Stimulated activated CD4-positive, alpha-beta T cell treated with anti-CD3 and anti-CD28 coated beads, TNF-alpha, amount 100 ng/mL, for 24 hours (primary cell): ENCODE results near the gene HSFX2.
"Not testable (repeated sequence)": the region's sequence is repeated elsewhere in the genome, so short reads cannot be mapped to it uniquely, and the experiment has no call there.

ENCODE experiments used
- DNase-seq, 3 experiments: peaks; one replicate each; pipeline ENCODE4 v3.0.0-alpha.2; 2020; ENCODE audit warnings: low read depth in 3 of 3

HSFX2 gene

GRCh38 chrX:149587359-149587758 is 7.8 kb downstream of the HSFX2 start, which contains the start of gene MAGEA9B:
Gene MAGEA9B (minus strand): TSS chrX:149587459. CDS start chrX:149583179, 4,280 bp downstream.
- not testable (repeated sequence) for DNase-seq

GRCh38 chrX:149585631-149586030 is 9.5 kb downstream of the HSFX2 start:
- not testable (repeated sequence) for DNase-seq

- not testable (repeated sequence) for DNase-seq
Observed at GRCh38 chrX:149573456-149573855, 21.7 kb downstream of the HSFX2 start.

DNA sequence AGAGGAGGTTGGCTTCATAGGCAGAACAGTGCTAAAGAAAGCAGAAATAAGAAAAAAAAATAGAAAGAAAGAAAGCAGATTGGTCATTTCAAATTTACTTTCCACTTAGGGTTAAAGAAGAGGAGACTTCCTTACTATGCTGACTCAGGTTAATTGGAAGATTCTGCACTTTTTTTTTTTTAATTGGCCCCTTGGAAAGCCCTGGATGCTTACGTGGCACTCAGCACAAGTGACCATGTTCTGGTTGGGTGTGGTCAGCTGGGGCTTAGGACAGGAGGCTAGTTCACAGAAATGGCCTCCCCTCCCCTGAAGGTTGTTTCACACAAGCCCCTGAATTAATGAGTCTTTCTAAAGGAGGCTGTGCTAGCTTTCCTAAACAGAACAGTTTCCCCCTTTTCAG is 22.4 kb downstream of the HSFX2 start:
- no peak for DNase-seq

DNA sequence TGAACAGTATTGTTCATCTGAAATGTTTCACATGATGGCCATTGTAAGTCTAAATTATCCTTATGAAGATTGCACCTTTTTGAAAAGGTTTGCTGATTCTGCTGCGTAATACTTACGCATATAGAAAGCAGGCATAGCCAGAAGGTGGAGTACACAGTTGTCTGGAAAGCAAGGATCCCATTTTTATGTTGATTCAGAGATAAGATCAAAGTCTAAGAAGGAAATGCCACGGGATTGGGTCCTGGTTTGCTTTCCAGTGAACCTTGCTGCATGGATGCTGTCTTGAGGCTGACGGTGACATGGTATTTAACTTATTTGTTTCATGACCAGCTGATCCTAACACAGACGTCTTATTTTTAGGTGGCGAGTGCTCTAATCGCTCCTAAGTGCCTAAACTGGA is 23.3 kb downstream of the HSFX2 start:
- no peak for DNase-seq

GRCh38 chrX:149570668-149571067 is 24.4 kb downstream of the HSFX2 start:
- no peak for DNase-seq

GRCh38 chrX:149569770-149570169 is 25.3 kb downstream of the HSFX2 start:
- DNase-seq: no peak

GRCh38 chrX:149568701-149569296 is 26.3 kb downstream of the HSFX2 start:
- DNase-seq: no peak

DNA sequence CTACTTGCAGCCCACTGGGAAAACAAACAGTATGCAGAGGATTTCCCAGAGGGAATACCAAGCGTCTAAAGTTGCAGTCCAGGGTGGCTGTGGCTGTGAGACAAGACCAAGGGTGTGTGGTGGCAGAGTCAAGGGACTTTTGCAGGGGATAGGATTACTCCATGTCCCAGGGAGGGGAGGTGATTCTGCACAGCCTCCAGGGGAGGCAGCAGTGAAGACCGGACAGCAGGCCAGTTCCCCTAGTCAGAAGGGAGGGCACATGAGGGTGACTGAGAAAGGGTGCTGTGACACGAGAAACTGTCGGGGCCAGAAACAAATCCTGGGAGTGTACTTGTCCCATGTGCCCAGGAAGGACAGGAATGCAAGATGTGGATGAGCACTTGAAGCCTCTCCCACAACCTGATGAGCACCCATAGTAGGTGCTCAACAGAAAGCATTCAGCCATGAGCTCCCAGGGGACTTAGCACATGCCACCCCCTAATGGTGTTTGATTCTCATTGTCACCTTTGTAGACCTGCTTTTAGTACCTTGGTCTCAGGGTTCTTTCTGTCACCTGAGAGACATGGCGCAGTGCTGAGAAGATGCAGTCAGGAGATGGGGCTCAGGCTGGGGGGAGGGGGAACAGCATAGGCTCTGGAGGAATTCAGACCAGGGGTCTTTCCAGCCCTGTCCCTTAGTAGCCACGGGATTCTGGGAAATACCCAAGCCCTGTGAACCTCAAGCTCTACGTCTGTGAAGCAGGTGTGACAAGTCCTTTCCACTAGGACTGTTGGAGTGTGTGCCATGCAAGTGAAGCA is 27.3 kb downstream of the HSFX2 start:
- DNase-seq: no peak

- no peak for DNase-seq
Observed at GRCh38 chrX:149563359-149563758, 31.8 kb downstream of the HSFX2 start.

DNA sequence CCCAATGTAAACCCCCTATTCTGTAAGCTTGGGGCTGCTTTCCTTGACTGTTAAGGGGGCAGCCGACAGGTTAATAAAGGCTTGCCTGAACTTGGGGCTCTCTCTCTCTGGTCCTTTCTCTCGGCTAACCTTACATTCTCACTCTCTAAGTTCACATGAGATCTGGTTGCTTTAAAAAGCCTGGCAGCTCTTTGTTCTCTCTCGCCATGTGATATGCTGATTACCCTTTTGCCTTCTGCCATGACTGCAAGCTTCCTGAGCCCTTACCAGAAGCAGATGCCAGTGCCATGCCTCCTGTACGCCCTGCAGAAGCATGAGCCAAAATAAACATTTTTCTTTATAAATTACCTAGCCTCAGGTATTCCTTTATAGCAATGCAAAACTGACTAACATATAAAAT is 39.9 kb downstream of the HSFX2 start:
- not testable (repeated sequence) for DNase-seq

DNA sequence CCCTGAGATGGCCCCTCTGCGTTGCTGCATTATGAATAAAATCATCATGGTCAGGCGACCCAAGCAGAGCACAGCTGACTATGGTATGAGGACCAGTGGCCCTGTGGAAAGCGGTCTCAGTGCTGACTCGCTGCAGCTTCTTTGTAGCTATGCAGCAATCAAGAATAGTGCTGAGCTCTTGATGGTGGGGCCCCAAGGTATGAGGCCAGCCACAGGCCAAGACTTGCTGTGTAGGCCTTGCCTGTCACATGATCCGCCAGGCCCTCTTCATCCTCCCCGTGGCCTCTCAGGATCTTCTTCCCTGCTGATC is 43.2 kb downstream of the HSFX2 start:
- not testable (repeated sequence) for DNase-seq

DNA sequence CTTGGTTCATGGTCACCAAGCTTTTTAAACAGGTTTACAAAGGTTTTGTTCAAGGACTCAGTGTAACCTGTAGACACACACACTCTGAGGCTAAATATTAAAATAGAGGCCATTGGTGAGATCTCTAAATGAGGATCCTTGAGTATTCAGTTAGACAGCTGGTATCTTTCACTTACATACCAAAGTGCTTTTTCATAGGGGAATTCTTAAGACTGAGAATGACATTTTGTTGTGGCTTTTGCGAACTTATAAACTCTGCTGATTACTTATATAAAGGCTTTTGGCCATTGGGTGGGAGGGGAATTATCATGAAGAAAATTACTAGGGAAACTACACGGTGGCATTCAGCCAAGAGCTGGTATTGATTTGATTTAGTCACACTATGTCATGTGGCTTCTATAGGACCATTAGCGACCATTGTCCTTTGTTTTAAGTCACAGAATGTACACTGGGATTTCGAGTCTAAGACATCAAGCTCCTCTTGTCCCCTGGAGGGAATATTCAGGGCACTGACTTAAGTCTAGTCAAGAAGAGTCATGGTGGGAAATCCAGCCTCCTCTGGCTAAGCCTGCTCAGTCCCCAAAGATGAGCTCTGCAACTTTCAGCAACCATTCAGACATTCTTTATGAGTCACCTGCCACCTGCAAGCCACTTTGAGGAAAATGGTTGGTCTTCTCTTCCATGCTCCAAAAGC is 43.7 kb downstream of the HSFX2 start:
- not testable (repeated sequence) for DNase-seq

GRCh38 chrX:149550454-149550853 is 44.7 kb downstream of the HSFX2 start:
- DNase-seq: not testable (repeated sequence)

GRCh38 chrX:149549701-149550100 is 45.4 kb downstream of the HSFX2 start, which contains the start of gene HSFX3:
Gene HSFX3 (minus strand): TSS chrX:149549924. CDS start chrX:149549852, 72 bp downstream.
- not testable (repeated sequence) for DNase-seq

- DNase-seq: not testable (repeated sequence)
Observed at GRCh38 chrX:149547782-149548181, 47.3 kb downstream of the HSFX2 start.

- DNase-seq: not testable (repeated sequence)
Observed at GRCh38 chrX:149546962-149547361, 48.2 kb downstream of the HSFX2 start.

- not testable (repeated sequence) for DNase-seq
Observed at GRCh38 chrX:149545545-149546543, 49.3 kb downstream of the HSFX2 start.
